Ascending aorta (tissue), 2 donors: ENCODE measurements around the gene RBM20. TPM values are rescaled to one million over a fixed set of nuclear protein-coding genes. Genes with fewer than 3 reads are reported as not detected.

Source experiments
- DNase-seq, 2 donors: peaks; one replicate each; pipeline ENCODE4 v3.0.0-alpha.2; 2019; ENCODE audit warnings: low spot score in 2 of 2
- H3K27ac ChIP-seq, 2 donors: fragments of 200-600 bp; sonication (generic); one replicate each; pipeline ENCODE4 v1.5.1; 2016 to 2017; ENCODE audit warnings: mild to moderate bottlenecking in 1 of 2
- H3K27me3 ChIP-seq: fragments of 200-600 bp; sonication (generic); one replicate; pipeline ENCODE4 v1.5.1; 2017
- H3K36me3 ChIP-seq, 2 donors: fragments of 200-600 bp; sonication (generic); one replicate each; pipeline ENCODE4 v1.5.1; 2016
- H3K4me1 ChIP-seq, 2 donors: fragments of 200-600 bp; sonication (generic); one replicate each; pipeline ENCODE4 v1.5.1; 2016 to 2017; ENCODE audit warnings: mild to moderate bottlenecking in 1 of 2
- H3K4me3 ChIP-seq, 2 donors: fragments of 200-600 bp; sonication (generic); one replicate each; pipeline ENCODE4 v1.5.1; 2016 to 2017; ENCODE audit warnings: mild to moderate bottlenecking in 1 of 2
- H3K9me3 ChIP-seq, 2 donors: fragments of 200-600 bp; sonication (generic); one replicate each; pipeline ENCODE4 v1.5.1; 2016
- CTCF ChIP-seq, 3 experiments: fragments of 200-600 bp in 2 of 3; fragments of 450-650 bp in 1 of 3; sonication (generic) in 2 of 3; IDR thresholded peaks; one replicate each; pipeline ENCODE4 v1.5.1; 2016 to 2019; ENCODE audit warnings: antibody characterized with exemption in 3 of 3, mild to moderate bottlenecking in 1 of 3, moderate library complexity in 1 of 3
- intact Hi-C: fragments of 100-400 bp; cut with DNase I; formaldehyde crosslinking; loops from one replicate; pipeline ENCODE4 v1.15.1; 2023
- total RNA-seq: library from RNA; depleted of rRNA; stranded (reverse); fragments of >200 nt; gene quantifications from one replicate; pipeline ENCODE4 v1.1.0, GENCODE V29; 2016

The RBM20 gene
- total RNA-seq, 1 donor from 2014 or later, result 4.8 TPM

GRCh38 chr10:110859973-110860376 is 215.8 kb downstream of the RBM20 start:
- TF ChIP-seq CTCF (IDR thresholded peaks at IDR 0.05), result no peak
- no peak overlapping the region for H3K4me3 ChIP-seq
- DNase-seq, result no peak
- H3K36me3 ChIP-seq, result no peaks in the 10 kb centered on the region
- peaks cover 9 to 17% of the 10 kb centered on the region in 2 donors for H3K4me1 ChIP-seq
- no peaks in the 10 kb centered on the region for H3K27me3 ChIP-seq
- peak overlapping the region; percentile 63 to 64 for H3K27ac ChIP-seq
- intact Hi-C loops, result no loop called here
- H3K9me3 ChIP-seq, result no peaks in the 10 kb centered on the region

DNA sequence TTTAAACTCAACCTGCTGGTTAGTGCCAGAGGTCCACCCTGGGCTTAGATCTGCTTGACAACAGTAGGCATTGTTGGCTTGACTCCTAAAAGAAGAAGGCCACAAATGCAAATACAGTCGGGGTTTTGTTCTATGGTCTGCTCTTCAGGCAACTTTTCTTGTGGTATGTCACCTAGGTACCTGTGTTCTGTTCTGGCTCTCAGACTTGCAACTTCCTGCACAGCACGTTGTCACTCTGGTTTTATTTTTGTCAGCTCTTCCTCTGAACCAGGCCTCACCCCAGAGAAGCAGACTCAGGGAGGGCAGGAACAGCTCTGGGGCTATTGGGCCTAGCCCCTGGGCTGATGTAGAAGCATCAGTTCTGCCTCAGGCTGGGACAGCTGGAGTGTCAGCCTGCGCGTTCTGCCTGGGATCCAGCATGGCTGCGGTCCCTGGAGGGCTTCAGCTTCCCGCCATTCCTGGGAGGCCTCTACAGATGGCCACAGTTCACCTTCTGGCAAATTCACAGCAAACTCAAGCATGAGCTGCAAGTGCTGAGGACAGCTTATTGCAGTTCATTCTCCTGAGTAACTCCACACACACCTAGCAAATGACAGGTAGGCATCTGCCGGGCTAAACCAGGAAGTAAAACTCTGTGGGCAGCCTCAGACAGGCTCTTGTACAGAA is 216.6 kb downstream of the RBM20 start:
- no peak for TF ChIP-seq CTCF (IDR thresholded peaks at IDR 0.05)
- Histone ChIP-seq H3K4me1 (peaks cover 12 to 23% of the 10 kb centered on the region in 2 donors), H3K4me3 (no peak overlapping the region), H3K36me3 (no peaks in the 10 kb centered on the region), H3K27me3 (no peaks in the 10 kb centered on the region), H3K27ac (peak overlapping the region in 1 of 2 donors; percentile 64), H3K9me3 (no peaks in the 10 kb centered on the region)
- DNase-seq, result no peak
- intact Hi-C loops, result no loop called here

- Histone ChIP-seq H3K27me3 (no peaks in the 10 kb centered on the region), H3K9me3 (no peaks in the 10 kb centered on the region), H3K27ac (no peak overlapping the region), H3K4me1 (peaks cover 13 to 30% of the 10 kb centered on the region in 2 donors), H3K4me3 (no peak overlapping the region), H3K36me3 (no peaks in the 10 kb centered on the region)
- no peak for DNase-seq
- intact Hi-C loops, result no loop called here
- no peak for TF ChIP-seq CTCF (IDR thresholded peaks at IDR 0.05)
These were observed 217.3 kb downstream of the RBM20 start for GRCh38 chr10:110861476-110861875.

DNA sequence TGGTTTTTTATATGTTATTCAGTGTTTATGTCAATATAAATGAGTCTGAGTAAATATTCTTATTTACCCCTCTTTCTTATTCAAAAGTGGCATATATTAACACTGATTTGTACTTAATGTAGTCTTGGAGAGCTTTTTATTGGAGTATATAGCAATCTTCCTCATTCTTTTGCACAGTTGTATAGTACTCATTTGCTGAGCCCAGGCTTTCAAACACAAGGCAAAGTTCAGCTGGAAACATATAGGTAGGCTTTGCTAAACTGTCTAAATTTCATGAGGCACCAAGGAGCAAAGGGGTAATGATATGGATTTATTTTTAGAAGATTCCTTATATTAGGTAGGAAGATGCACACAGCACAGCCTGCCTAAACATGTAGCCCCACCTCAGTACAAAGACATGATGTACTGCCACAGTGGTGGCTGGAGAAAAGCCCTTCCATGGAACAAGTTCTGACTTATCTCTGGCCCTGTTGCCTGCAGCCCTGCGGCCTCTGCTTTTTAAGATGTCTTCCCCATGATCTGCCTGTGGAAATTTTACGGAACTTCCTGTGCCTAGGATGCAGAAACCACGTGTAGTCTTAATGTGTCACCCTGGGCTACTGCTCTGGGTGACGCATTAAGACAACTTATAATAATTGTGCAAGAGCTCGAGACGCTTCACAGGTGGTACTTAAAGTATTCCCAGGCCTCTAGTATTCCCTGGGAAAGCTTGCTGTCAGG is 218.0 kb downstream of the RBM20 start:
- Histone ChIP-seq H3K9me3 (no peaks in the 10 kb centered on the region), H3K27me3 (no peaks in the 10 kb centered on the region), H3K36me3 (no peaks in the 10 kb centered on the region), H3K4me1 (peaks cover 18 to 35% of the 10 kb centered on the region in 2 donors), H3K27ac (no peak overlapping the region), H3K4me3 (no peak overlapping the region)
- intact Hi-C loops, result no loop called here
- no peak for TF ChIP-seq CTCF (IDR thresholded peaks at IDR 0.05)
- DNase-seq, result no peak

DNA sequence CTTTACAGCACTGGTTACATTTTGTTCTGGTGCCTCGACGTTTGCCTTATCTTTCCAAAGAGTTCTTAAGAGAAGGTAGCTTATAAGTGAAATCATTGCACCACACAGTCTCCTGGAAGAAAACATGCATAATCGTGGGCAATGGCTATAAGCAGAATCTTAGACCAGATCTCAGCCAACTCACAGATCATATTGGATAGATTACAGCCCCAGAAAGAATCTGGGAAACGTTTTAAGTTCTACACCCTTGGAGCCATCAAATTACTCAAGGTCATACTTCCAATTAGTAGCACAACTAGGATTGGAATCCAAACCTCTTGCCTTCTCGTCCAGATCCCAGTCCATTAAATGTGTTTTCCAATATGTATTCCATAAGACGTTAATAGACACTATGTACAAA is 218.8 kb downstream of the RBM20 start:
- Histone ChIP-seq H3K27ac (no peak overlapping the region), H3K9me3 (no peaks in the 10 kb centered on the region), H3K36me3 (no peaks in the 10 kb centered on the region), H3K4me1 (peaks cover 21 to 35% of the 10 kb centered on the region in 2 donors), H3K4me3 (no peak overlapping the region), H3K27me3 (no peaks in the 10 kb centered on the region)
- DNase-seq, result no peak
- intact Hi-C loops, result no loop called here
- TF ChIP-seq CTCF (IDR thresholded peaks at IDR 0.05), result no peak
